DMS153 treated with DMSO at 0.1 percent for 48 hours (cell line): ENCODE measurements around the gene CXCR5.

Source experiments
- DNase-seq: peaks from one replicate; lab custom pipeline; 2025; ENCODE audit not compliant: unreplicated experiment; lab: John Stamatoyannopoulos, UW

CXCR5 gene

DNA sequence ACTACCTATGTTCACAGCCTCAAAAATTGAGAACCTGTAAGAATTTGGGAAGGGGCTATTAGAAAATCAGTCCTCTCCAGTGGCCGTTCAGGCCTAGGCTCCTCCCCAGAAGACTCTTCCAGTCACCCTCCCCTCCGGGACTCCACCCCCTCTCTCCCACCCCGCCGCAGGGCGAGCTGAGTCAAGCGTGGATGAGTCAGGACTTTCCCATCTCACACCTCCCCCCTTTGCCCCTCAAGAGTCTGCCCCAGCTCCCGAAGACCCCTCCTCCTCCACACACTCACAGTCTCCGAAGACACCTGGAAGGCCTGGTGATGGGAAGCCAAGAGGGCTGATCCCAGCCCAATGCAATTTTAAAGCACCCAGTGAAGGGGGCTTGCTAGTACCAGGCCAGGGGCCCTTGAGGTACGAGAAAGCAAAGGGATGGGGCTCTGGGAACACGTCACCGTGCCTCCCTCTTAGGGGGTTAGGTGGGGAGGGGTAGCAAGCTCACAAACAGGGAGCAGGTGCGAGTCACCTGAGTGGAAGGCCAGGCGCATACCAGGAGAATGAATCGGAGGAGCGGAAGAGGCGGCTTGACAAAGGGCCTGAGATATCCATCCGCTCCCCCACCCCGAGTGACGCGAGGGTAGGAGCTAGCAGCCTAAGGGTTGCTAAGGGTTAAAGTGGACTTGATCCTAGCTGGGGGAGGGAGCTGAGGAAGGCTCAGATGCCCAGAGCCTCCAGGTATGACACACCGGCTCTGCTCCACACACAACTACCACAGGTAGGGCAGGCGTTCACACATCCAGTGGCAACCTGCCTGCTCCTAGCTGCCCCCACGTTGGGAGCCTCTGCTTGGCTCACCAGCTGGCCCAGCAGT is 28.4 kb downstream of the CXCR5 start:
- DNase-seq, result peak; percentile 41

DNA sequence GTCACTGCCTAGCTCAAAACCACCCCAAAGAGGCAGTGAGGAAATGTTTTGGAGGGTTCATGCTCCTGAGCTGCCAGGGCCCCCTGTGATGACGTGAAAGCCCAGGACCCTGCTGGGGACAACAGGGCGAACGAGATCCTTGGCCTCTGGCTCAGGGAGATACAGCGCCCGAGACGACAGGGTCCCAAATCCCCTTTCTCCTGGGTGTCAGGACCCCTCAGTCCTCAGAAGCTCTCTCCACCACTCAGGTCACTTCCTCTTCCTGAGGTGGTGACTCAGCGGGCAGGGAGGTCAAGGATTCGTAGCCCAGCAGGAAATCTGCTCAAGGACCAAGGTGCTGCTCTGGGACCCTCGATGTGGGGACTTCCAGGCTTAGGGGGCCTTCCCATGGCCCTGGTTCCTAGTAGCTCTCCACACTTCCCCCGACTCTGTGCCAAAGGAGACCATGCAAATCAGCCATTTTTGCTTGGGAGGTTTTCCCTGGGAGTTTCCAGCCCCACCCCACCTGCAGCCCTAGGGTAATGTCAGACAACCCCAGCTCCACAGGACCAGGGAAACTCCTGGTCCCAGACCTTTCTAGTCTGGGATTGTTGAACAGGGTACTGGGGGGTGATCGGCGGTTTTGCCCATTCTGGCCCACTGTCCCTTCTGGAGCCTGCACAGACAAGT is 29.2 kb downstream of the CXCR5 start:
- DNase-seq, result no peak

DNA sequence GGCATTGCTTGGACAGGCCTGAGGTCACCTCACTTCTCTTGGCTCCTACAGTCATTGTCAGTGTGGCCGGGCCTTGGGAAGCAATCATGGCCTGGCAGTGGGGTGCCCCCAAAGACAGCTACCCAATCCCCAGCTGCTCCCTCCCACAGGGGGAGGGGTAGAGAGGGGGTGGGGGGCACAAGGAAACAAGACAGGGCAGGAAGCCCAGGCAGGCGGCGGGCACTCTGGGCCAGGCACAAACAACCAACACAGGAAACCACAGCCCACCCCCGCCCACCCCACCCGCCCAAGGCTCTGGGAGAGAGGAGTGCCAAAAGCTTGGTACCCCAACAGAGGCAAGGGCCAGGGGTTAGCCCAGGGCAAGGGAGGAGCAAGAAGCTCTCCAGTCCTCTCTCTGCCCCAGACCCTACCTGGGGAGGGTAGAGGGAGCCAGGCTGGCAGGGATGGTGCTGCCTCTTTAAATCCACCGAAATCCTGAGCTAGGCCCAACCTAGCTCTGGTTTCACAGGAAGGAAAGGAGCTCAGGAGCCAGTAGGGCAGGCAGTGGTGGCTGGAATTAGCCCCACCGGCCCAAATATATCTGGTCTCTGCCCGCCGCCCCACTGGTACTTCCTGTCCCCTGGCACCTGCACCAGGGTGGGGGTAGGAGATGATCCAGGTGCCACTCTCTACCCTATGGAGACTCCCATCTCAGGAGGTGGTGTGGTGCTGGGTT is 29.9 kb downstream of the CXCR5 start:
- DNase-seq, result no peak

DNA sequence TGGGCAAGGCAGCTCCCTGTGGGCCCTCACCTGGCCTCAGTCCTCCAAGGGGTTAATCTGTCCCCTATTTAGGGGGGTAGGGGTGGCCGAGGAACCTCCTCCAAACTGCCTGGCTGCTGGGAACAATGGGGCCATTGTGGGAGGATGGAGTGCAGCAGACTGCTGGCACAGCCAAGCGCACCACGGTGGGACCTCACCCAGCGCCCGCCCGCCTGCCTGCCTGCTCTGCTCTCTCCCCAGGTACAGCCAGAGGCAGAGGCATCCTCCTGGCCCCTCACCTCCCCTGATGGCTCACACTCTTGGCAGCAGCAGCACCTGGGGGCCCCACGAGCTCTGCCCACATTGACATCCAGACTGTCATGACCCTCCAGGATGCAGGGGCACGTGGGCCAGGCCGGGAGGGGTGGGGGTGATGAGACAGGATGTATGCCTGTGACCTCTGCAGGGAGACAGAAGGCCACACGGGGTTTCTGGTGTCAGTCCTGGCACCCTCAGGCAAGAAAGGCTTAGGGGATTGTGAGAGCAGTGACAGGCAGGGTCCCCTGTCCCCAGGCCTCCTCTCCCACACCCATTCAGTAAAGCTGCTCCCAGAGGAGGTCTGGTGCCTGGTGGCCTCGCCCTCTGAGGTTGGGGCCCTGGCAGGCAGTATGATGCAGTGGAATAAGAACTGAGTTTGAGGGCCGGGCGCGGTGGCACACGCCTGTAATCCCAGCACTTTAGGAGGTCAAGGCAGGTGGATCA is 30.7 kb downstream of the CXCR5 start:
- DNase-seq, result peak; percentile 21

DNA sequence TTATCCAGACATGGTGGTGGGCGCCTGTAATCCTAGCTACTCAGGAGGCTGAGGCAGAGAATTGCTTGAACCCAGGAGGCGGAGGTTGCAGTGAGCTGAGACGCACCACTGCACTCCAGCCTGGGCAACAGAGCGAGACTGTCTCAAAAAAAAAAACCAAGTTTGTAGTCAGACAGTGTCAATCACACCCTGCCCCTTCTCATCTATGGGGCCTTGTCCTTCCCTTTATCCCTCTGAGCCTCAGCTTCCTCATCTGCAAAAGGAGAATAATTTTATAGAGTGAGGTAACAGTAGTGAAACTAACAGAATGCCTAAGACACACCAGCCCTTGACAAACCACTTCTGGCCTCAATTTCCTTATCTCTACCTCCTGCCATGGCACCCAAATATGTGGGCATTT is 31.3 kb downstream of the CXCR5 start:
- no peak for DNase-seq

DNA sequence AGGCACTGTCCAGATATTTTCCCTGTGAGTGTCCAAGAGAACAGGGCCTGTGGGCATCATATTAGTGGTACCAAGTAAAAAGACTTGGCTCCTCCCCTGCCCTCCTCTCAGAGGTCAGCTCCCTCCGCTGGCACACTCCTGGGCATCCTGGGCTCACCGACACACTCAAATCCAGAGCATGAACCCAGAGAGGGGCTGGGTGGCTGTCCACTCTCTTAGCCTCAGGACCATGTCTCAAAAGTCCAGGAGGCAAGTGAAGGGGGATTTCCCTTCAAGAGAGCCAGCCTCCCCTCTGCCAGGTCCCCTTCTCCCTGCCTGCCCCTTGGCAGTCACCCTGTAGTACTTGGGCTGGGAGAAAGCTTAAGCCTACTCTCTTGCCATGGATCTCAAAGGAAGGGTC is 31.7 kb downstream of the CXCR5 start:
- no peak for DNase-seq

DNA sequence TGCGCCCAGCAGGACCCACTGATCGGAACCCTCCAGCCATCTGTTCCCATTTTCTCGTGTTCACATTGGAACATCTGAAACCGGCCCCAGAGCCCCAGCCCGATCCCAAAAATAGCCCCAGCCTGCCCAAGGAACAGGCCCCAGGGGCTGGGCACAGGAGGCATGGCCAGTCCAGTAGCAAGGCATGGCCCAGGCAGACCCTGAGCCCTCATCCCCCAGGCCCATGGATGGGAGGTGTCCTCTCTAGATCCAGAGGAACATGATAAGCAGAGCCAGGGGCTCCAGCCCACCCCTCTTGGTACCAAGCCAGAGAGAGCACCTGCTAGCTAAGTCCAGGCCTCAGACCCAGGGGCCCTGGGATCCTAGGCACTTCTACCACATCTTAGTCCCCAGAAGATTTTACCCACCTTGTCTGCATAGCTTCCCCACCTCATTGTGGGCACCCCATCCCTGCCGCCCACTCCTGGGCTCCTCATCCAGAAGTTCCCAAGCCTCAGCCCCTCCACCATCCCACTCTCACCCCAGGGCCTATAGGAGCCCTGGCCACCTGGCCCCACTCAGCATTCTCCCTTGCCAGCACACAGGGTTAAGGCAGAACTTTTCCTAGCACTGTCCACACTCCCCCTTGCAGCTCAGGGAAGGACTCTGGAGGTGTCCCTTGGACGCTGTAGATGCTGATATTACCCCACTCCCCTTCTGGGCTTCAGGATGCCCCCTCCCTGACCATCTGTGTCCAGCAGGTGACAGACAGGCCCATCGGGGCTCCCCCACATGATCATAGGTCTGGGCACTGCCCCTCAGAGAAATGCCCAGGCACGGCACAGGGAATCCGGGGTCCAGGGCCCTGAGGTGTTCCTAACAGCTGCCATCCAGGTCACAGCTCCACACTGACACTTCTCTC is 32.5 kb downstream of the CXCR5 start:
- DNase-seq, result no peak

DNA sequence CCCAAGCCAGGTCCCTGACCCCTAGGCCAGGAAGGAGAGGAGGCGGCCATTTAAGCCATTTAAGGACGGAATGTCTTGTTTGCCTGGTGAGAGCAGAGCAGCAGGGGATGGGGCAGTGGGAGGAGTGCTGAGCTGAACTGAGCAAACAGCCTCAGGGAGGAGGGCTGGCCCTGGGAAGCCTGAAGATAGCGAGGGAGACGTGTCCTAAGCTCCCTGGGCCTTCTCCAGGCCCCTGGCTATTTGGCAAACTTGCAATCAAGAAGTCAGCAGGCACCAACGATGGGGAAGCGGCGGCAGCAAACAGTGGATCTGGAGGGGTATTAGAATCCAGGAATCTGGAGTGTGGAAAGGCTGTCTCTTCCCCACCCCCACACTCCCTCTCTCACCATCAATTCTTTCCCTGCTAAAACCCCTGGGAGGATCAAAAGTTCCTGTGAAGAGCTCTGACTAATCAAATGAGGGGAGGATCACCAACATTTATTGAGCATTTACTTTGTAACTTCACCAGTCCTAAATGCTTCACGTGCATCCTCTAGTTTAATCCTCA is 33.2 kb downstream of the CXCR5 start:
- no peak for DNase-seq

DNA sequence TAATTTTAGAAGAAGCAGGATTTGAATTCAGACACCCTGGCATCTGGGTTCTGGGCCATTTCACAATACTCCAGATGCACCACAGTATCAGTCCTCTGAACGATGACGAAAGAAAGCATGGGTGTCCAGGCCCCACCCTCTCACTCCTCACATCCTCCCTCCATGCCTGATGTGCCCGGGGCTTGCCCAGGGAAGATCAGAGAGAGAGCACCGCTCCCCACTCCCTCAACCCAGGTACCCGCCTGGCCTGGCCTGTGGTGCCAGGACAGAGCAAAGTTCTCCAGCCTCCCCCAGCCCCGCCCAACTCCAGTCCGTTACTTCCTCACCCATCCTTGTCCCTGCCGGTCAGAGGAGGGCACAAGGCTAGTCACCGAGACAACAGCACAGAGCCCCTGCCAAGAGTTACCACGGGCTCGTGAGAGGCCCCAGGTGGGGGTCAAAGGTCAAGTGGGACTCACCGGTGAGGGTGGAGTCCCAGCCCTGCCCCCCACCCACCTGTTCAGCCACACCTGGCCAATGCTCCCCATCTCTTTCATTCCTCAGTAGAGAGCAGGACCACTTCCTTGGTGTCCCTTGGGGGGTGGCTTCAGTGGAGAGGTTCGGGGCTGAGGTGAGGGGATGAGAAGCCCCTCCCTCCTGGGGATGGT is 33.9 kb downstream of the CXCR5 start:
- no peak for DNase-seq

DNA sequence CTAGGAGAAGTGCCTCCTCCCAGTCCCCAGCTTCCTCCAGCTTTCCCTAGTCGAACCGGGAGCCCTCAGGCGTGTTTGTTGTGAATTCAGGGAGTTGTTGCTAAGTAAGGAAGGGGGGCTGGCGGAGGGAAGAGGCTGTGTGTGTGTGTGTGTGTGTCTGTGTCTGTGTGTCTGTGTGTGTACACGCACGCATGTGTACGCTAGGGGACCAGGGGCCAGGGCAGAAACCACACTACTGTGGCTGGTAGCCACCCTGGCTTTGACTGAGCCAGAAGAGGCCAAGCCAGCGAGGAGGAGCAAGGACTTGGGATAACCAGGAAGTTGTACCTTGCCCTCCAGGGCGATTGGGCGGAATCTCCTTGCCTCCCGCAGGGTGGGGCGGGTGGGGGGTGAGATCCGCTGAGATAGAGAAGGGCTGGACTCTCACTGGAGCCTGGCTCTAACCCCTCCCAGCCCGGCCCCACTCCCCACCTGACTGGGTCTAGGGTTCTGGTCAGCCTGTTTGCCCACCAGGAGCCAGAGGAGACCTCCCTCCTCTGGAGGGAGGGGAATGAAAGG is 34.5 kb downstream of the CXCR5 start:
- peak; percentile 83 for DNase-seq

DNA sequence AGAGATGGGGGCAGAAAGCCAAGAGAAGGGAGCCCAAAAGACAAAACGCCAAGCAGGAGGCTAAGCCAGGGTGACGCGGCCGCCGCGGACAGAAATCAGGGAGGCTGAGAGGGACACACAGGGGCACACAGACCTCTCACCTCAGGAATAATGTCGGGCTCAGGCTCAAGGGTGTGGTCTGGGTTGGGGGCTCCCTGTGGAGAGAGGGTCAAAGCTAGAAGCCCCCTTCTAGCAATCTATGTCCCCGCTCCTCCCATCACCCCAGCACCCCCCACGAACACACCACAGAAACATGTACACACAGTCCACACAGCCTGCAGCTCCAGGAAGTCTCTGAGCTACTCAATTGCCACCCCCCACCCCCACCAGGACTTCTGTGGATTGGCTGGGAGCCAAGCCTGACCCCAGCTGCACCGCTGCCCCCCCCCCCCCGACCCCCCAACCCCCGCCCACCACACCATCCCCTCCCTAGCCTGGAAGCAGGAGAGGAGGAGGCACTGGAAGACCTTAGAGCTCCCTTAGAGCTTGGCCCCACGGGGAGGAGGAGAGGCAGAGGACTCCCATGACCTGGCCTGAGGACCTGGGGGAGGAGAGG is 35.1 kb downstream of the CXCR5 start:
- no peak for DNase-seq

DNA sequence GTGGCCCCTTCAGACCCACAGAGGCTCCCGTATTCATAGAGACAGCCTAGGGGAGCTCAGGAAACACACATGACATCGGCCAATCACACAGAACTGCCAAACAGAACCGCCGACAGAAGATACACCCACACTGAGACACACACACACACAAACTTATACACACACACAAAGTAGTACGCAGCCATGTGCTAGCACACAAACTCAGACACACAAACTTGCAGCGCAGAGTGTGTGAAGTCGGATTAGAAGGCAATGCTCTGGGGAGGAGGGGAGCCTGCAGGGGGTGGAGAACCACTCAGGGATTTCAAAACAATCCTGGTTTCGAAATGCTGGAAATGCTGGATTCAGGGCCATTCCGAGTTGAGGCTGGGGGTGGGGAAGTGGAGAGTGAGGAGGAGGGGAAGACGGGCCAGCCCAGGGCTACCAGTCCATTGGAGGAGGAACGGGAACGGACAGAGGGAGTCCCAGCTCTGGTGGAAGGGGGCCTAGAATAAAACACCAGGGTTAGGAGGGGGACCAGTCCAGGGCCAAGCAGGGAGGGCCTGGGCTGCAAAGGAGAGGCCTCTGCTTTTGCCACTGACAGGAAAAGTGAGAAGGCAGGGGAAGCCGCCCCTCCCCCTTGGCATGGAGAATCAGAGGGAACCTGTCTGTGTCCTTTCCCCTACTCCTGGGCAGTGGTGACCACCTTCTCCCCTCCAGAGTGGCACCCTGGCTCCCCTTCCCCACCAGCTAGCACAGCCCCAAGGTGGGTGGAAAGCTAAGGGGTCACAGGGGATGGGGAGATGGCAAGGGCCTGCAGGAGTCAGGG is 37.6 kb downstream of the CXCR5 start:
- no peak for DNase-seq

DNA sequence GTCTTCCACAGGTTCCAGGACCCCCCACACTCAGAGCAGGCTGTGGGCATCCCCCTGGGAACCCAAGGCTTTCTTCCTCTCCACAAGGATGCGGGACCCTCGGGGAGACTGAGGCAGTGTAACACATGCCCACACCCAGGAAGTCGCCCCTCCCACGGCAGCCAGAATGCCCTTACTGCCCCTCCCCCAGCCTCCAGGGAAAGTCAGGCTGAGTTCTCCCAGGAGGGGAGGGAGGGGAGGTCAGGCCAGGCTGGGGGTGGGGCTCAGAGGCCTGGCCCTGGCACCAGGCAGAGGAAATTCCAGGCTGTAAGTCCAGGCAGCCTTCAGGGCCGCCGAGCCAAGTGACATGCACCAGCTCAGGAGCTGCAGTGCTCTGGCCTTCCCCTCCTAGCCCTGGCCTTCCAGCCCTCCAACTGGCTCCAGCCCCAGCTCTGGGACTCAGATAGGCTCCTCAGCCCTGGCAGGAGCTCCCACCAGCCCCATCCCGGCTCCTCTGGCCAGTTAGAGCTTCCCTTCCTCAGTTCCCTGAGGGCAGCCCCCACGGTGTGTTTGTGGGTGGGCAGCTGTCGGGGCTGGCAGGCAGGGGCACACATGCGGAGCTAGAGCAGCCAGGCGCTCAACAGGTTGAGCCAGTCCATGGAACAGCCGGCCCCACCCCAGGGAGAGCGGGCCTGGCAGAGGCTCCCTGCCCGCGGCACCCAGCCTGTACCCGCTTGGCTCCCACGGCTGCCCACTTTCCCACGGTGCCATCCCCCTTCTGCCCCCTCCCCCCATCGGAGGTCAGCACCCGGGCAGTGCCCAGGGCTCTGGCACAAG is 38.4 kb downstream of the CXCR5 start:
- DNase-seq, result no peak

DNA sequence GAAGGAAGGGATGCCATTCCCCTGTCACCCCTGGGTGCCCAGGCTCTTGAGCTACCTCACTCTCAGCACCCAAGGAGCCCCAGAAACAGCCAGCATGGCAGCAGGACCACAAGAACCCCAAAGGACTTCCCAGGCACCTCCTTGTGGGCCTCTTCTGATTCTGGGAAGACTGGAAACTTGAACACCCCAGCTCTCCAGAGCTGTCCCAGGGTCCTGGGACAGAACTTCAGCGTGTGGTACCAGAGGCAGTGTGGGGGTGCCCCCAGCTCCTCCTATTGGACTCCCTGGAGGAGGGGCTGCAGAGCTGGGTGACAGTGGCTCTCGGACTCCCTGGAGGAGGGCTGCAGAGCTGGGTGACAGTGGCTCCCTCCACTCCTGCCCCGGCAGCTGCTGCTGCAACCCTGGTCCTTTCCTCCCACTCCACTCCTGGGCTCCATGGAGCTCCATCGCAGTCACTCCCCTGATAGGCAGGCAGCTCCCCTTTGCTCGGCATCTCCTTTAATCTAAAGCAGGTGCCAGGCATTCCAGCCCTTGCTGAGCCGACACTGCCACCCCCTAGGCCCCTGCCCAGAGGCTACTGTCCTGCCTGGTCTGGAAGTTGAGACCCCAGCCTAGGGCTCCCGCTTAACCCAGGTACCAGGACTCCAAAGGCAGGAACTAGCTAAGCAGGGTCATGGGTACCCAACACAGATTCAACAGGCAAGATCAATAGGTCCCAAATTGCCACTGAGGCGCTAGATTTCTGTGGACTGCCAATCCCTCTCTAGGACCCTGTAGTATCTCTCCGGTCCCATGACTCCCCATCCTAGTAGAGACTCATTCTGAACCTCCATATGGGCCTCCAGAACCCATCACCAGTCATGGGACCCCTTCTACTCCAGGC is 39.3 kb downstream of the CXCR5 start:
- no peak for DNase-seq

DNA sequence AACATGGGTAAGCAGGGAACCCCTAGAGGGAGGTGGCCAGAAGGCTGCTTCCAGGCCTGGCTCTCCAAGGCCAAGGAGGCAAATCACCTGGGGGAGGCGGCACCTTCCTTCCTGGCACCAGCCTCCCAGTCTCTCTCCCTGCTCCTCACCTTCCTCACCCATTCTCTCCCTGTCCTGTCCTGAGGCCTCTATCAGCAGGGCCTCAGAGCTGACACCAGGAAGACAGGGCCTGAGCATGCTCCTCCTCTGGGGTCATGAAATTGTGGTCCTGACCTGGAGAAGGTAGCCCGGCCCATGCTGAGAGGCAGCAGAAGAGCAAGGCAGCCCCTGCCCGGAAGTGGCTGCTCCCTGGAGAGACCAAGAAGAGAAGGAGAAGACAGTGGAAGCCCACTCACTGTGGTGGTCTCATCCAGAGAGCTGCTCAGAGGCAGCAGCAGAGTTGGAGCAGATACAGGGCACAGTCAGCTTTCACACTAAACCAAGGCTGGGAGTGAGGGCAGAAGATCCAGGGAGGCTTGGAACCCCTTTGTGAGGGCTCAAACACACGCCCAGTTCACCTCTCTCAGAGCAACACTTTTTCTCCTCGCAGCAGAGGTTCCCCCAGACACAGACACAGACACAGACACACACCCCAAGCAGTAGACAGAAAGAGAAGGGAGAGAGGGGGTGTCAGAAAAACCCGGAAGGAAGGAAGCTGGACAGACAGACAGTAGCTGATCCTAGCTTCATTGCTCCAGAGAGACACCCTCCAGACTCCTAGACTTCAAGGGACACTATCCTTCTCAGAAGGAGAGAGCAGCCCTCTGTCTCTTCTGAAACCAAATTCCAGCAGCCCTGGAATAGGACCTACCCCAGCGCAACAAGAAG is 40.3 kb downstream of the CXCR5 start:
- no peak for DNase-seq
